ENCODE measurements around the gene FKRP.

DNA sequence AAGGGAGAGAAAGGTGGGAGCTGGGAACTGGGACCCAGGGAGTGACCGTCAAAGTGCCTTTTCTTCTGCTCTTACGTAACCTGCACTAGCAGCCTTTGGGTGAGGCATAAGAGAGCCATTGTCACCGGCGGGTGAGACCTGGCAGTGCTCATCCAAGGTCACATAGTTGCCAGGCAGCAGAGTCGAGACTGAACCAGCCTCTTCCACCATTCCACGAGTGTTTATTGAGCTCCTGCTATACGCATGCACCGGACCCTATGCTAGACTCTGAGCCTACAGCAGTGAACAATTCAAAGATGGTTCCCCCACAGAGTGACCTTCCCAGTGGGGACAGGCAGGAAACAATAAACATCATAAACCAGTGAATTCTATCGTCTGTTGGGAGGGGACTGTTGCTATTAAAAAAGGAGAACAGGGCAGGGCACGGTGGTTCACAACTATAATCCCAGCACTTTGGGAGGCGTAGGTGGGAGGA is 19.0 kb downstream of the FKRP start:
- TF ChIP-seq, protein P1, sequence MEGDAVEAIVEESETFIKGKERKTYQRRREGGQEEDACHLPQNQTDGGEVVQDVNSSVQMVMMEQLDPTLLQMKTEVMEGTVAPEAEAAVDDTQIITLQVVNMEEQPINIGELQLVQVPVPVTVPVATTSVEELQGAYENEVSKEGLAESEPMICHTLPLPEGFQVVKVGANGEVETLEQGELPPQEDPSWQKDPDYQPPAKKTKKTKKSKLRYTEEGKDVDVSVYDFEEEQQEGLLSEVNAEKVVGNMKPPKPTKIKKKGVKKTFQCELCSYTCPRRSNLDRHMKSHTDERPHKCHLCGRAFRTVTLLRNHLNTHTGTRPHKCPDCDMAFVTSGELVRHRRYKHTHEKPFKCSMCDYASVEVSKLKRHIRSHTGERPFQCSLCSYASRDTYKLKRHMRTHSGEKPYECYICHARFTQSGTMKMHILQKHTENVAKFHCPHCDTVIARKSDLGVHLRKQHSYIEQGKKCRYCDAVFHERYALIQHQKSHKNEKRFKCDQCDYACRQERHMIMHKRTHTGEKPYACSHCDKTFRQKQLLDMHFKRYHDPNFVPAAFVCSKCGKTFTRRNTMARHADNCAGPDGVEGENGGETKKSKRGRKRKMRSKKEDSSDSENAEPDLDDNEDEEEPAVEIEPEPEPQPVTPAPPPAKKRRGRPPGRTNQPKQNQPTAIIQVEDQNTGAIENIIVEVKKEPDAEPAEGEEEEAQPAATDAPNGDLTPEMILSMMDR (conservative IDR thresholded peaks at IDR 0.05; ENCODE audit: low read length), result no peak
- no peak for TF ChIP-seq EZH2phosphoT487 (IDR thresholded peaks at IDR 0.05; ENCODE audit: borderline replicate concordance)

Measured in Loucy (cell line).